Neural progenitor cell (in vitro differentiated cells): ENCODE data around the gene TMEM117. TPM values are rescaled to one million over a fixed set of nuclear protein-coding genes. Genes with fewer than 3 reads are reported as not detected.

Experiments used
- DNase-seq: peaks from one replicate; pipeline ENCODE4 v3.0.0-alpha.2; 2016; ENCODE audit warnings: low spot score
- H2AFZ ChIP-seq: fragments of 200-600 bp; sonication (generic); replicated peaks from 2 replicates; pipeline ENCODE4 v1.6.1; 2016; ENCODE audit warnings: antibody characterized with exemption
- H3F3A ChIP-seq: fragments of 200-600 bp; sonication (generic); 2 replicates; pipeline ENCODE4 v1.6.1; 2016; ENCODE audit warnings: antibody characterized with exemption, low read depth
- H3K27ac ChIP-seq: fragments of 200-600 bp; sonication (generic); 2 replicates; pipeline ENCODE4 v1.5.1; 2016; ENCODE audit warnings: mild to moderate bottlenecking
- H3K27me3 ChIP-seq: fragments of 200-600 bp; sonication (generic); 2 replicates; pipeline ENCODE4 v1.6.1; 2016; ENCODE audit warnings: mild to moderate bottlenecking, moderate library complexity
- H3K36me3 ChIP-seq: fragments of 200-600 bp; sonication (generic); 2 replicates; pipeline ENCODE4 v1.5.1; 2016
- H3K4me1 ChIP-seq: fragments of 200-600 bp; sonication (generic); 2 replicates; pipeline ENCODE4 v1.6.1; 2016; ENCODE audit warnings: mixed run types
- H3K4me2 ChIP-seq: fragments of 200-600 bp; sonication (generic); 2 replicates; pipeline ENCODE4 v1.6.1; 2016
- H3K4me3 ChIP-seq: fragments of 200-600 bp; sonication (generic); 2 replicates; pipeline ENCODE4 v1.5.1; 2016
- H3K79me2 ChIP-seq: fragments of 200-600 bp; sonication (generic); 2 replicates; pipeline ENCODE4 v1.6.1; 2016; ENCODE audit warnings: low read depth
- H3K9ac ChIP-seq: fragments of 200-600 bp; sonication (generic); 2 replicates; pipeline ENCODE4 v1.6.1; 2016
- H3K9me3 ChIP-seq: fragments of 200-600 bp; sonication (generic); 2 replicates; pipeline ENCODE4 v1.5.1; 2016; ENCODE audit warnings: low read depth
- H4K20me1 ChIP-seq: fragments of 200-600 bp; sonication (generic); 2 replicates; pipeline ENCODE4 v1.6.1; 2016; ENCODE audit warnings: low read depth
- H3K27ac Mint-ChIP-seq: 3 replicates; pipeline ENCODE4 v1.8.0; 2021; ENCODE audit warnings: mixed read lengths
- H3K27me3 Mint-ChIP-seq: 2 replicates; pipeline ENCODE4 v1.8.0; 2022; ENCODE audit warnings: low read depth, mild to moderate bottlenecking, inconsistent platforms, moderate library complexity, mixed read lengths; ENCODE audit not compliant: insufficient read depth
- H3K36me3 Mint-ChIP-seq: 3 replicates; pipeline ENCODE4 v1.8.0; 2021; ENCODE audit warnings: mixed read lengths
- H3K4me1 Mint-ChIP-seq: 3 replicates; pipeline ENCODE4 v1.8.0; 2021; ENCODE audit warnings: mixed read lengths
- H3K4me3 Mint-ChIP-seq: 3 replicates; pipeline ENCODE4 v1.8.0; 2021; ENCODE audit warnings: mild to moderate bottlenecking, moderate library complexity, mixed read lengths
- H3K9me3 Mint-ChIP-seq: 3 replicates; pipeline ENCODE4 v1.8.0; 2020; ENCODE audit warnings: mixed read lengths
- CTCF ChIP-seq: fragments of 200-600 bp; sonication (generic); IDR thresholded peaks from 2 replicates; pipeline ENCODE4 v1.5.1; 2017; ENCODE audit warnings: antibody characterized with exemption, mild to moderate bottlenecking
- EZH2 ChIP-seq: fragments of 200-600 bp; sonication (generic); IDR thresholded peaks from 2 replicates; pipeline ENCODE4 v1.6.1; 2017; ENCODE audit warnings: antibody characterized with exemption, mild to moderate bottlenecking, moderate library complexity
- EZH2phosphoT487 ChIP-seq: fragments of 200-600 bp; sonication (generic); IDR thresholded peaks from 2 replicates; pipeline ENCODE4 v1.6.1; 2017; ENCODE audit warnings: antibody characterized with exemption
- total RNA-seq: library from RNA; depleted of rRNA; stranded (reverse); fragments of >200 nt; gene quantifications from 2 replicates; pipeline ENCODE4 v1.2.3, GENCODE V29; 2015; ENCODE audit warnings: low replicate concordance

The TMEM117 gene
- total RNA-seq, 1 donor from 2014 or later: 1.6 TPM

GRCh38 chr12:43965899-43966298 is 130.0 kb downstream of the TMEM117 start:
- Histone ChIP-seq H3K4me2 (no peak overlapping the region), H3K4me1 (no peaks in the 10 kb centered on the region), H3K27ac (no peak overlapping the region), H3K79me2 (no peaks in the 10 kb centered on the region), H3K36me3 (no peaks in the 10 kb centered on the region), H3K27me3 (no peaks in the 10 kb centered on the region), H2AFZ (no peak overlapping the region), H3K9me3 (no peaks in the 10 kb centered on the region), H4K20me1 (no peaks in the 10 kb centered on the region), H3K4me3 (no peak overlapping the region), H3K9ac (no peak overlapping the region), H3F3A (no peaks in the 10 kb centered on the region)
- DNase-seq: no peak
- H3K4me3 Mint-ChIP-seq: no peak overlapping the region
- H3K36me3 Mint-ChIP-seq: no peaks in the 10 kb centered on the region
- H3K27me3 Mint-ChIP-seq: no peaks in the 10 kb centered on the region
- no peaks in the 10 kb centered on the region for H3K4me1 Mint-ChIP-seq
- H3K27ac Mint-ChIP-seq: no peak overlapping the region
- H3K9me3 Mint-ChIP-seq: no peaks in the 10 kb centered on the region
- TF ChIP-seq CTCF: no peak
- TF ChIP-seq EZH2: no peak
- no peak for TF ChIP-seq EZH2phosphoT487

- H3K9ac ChIP-seq: no peak overlapping the region
- no peaks in the 10 kb centered on the region for H3K9me3 Mint-ChIP-seq
- H3K4me2 ChIP-seq: no peak overlapping the region
- no peaks in the 10 kb centered on the region for H3K9me3 ChIP-seq
- no peaks in the 10 kb centered on the region for H3K36me3 ChIP-seq
- H3K27me3 ChIP-seq: no peaks in the 10 kb centered on the region
- no peaks in the 10 kb centered on the region for H3K79me2 ChIP-seq
- H3K27ac Mint-ChIP-seq: no peak overlapping the region
- no peak overlapping the region for H3K4me3 ChIP-seq
- no peak overlapping the region for H3K4me3 Mint-ChIP-seq
- H3K27me3 Mint-ChIP-seq: no peaks in the 10 kb centered on the region
- H4K20me1 ChIP-seq: no peaks in the 10 kb centered on the region
- H3K4me1 Mint-ChIP-seq: no peaks in the 10 kb centered on the region
- H3F3A ChIP-seq: no peaks in the 10 kb centered on the region
- no peak overlapping the region for H3K27ac ChIP-seq
- H3K36me3 Mint-ChIP-seq: no peaks in the 10 kb centered on the region
- DNase-seq: no peak
- no peaks in the 10 kb centered on the region for H3K4me1 ChIP-seq
- TF ChIP-seq CTCF (no peak), EZH2 (no peak), EZH2phosphoT487 (no peak)
- H2AFZ ChIP-seq: no peak overlapping the region
Measured at GRCh38 chr12:43968736-43969135, 132.9 kb downstream of the TMEM117 start.

GRCh38 chr12:43969882-43970281 is 134.0 kb downstream of the TMEM117 start:
- no peak overlapping the region for H3K27ac Mint-ChIP-seq

More at GRCh38 chr12:43969882-43970281, 134.0 kb downstream of the TMEM117 start:
- no peak for TF ChIP-seq CTCF
- no peak for TF ChIP-seq EZH2
- TF ChIP-seq EZH2phosphoT487: no peak
- Histone ChIP-seq H3K4me1 (no peaks in the 10 kb centered on the region), H2AFZ (no peak overlapping the region), H3K9ac (no peak overlapping the region), H3K9me3 (no peaks in the 10 kb centered on the region), H3K27ac (no peak overlapping the region), H3K4me3 (no peak overlapping the region), H3K27me3 (no peaks in the 10 kb centered on the region), H3K4me2 (no peak overlapping the region), H3F3A (no peaks in the 10 kb centered on the region), H3K79me2 (no peaks in the 10 kb centered on the region), H3K36me3 (no peaks in the 10 kb centered on the region), H4K20me1 (no peaks in the 10 kb centered on the region)
- H3K4me1 Mint-ChIP-seq: no peaks in the 10 kb centered on the region
- no peaks in the 10 kb centered on the region for H3K27me3 Mint-ChIP-seq
- H3K4me3 Mint-ChIP-seq: no peak overlapping the region
- H3K9me3 Mint-ChIP-seq: no peaks in the 10 kb centered on the region
- DNase-seq: no peak
- H3K36me3 Mint-ChIP-seq: no peaks in the 10 kb centered on the region
